HG02642 (cell line): ENCODE measurements around the gene OR2F1.

Experiments
- ATAC-seq: cut with Tn5 transposase; IDR thresholded peaks from one replicate; pipeline ENCODE4 v1.9.1; 2021; ENCODE audit warnings: mild to moderate bottlenecking; ENCODE audit not compliant: unreplicated experiment, poor library complexity

The OR2F1 gene

GRCh38 chr7:143953421-143953820, 1.2 kb upstream of the OR2F1 start:
- no peak for ATAC-seq

GRCh38 chr7:143954135-143954534, 509 bp upstream of the OR2F1 start:
- ATAC-seq = no peak

- no peak for ATAC-seq
Observed at GRCh38 chr7:143958781-143959180, 4.1 kb downstream of the OR2F1 start.

GRCh38 chr7:143960813-143961610, 6.4 kb downstream of the OR2F1 start:
- no peak for ATAC-seq

GRCh38 chr7:143965280-143965679, 10.6 kb downstream of the OR2F1 start:
- no peak for ATAC-seq

- no peak for ATAC-seq
Observed at GRCh38 chr7:143967398-143967797, 12.8 kb downstream of the OR2F1 start.

GRCh38 chr7:143973870-143974416, 19.3 kb downstream of the OR2F1 start:
- no peak for ATAC-seq

GRCh38 chr7:143974459-143974858, 19.8 kb downstream of the OR2F1 start:
- ATAC-seq = no peak

- ATAC-seq = no peak
Observed at GRCh38 chr7:143975617-143976016, 21.0 kb downstream of the OR2F1 start.

GRCh38 chr7:143978585-143978984, 23.9 kb downstream of the OR2F1 start:
- ATAC-seq = no peak

- no peak for ATAC-seq
Observed at GRCh38 chr7:143979359-143979758, 24.7 kb downstream of the OR2F1 start.

- no peak for ATAC-seq
Observed at GRCh38 chr7:143979998-143980397, 25.4 kb downstream of the OR2F1 start.

GRCh38 chr7:143980746-143981510, 26.3 kb downstream of the OR2F1 start:
- no peak for ATAC-seq

- ATAC-seq = no peak
Observed at GRCh38 chr7:143983960-143984359, 29.3 kb downstream of the OR2F1 start.

- no peak for ATAC-seq
Observed at GRCh38 chr7:143987513-143987912, 32.9 kb downstream of the OR2F1 start.

GRCh38 chr7:143988976-143989745, 34.5 kb downstream of the OR2F1 start:
- no peak for ATAC-seq

GRCh38 chr7:143992670-143993069, 38.0 kb downstream of the OR2F1 start:
- ATAC-seq = no peak

- no peak for ATAC-seq
Observed at GRCh38 chr7:143993924-143994323, 39.3 kb downstream of the OR2F1 start.

GRCh38 chr7:144000020-144000419, 45.4 kb downstream of the OR2F1 start, which contains the start of gene OR6B1:
TSS of gene OR6B1 (plus strand) at chr7:144000320. CDS start at chr7:144003997, 3,677 bp downstream.
- no peak for ATAC-seq

- no peak for ATAC-seq
Observed at GRCh38 chr7:144001543-144001942, 46.9 kb downstream of the OR2F1 start.
